Amniotic stem cell (primary cell): ENCODE data around the gene CDCA8.

ENCODE experiments used
- DNase-seq: peaks from one replicate; lab custom pipeline; 2025; lab: John Stamatoyannopoulos, UW

CDCA8 gene

GRCh38 chr1:37692078-37692833 is at the start of gene CDCA8:
TSS of gene CDCA8 (plus strand) at chr1:37692516. CDS start at chr1:37692691, 175 bp downstream.
- DNase-seq: peak; percentile 93

GRCh38 chr1:37647281-37647680 is 45.0 kb upstream of the CDCA8 start:
- DNase-seq: no peak

DNA sequence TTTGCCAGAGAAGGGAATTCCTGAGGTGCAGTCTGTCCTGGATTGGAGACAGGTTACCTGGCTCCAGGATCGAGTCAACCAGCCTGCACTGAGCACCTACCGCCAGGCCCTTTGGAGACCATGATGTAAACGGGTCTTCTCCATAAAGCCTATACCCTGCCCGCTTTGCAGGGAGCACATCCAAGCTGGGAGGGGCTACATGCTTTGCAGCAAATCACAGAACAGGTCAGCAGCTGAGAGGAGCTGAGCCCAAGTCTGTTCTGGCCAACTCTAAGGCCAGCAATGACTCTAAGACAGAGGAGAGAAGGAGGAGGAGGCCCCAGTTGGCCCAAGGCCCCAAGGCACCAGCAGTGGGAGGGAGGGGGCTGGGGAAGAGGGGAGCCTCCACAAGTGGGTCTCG is 42.1 kb upstream of the CDCA8 start:
- DNase-seq: no peak

DNA sequence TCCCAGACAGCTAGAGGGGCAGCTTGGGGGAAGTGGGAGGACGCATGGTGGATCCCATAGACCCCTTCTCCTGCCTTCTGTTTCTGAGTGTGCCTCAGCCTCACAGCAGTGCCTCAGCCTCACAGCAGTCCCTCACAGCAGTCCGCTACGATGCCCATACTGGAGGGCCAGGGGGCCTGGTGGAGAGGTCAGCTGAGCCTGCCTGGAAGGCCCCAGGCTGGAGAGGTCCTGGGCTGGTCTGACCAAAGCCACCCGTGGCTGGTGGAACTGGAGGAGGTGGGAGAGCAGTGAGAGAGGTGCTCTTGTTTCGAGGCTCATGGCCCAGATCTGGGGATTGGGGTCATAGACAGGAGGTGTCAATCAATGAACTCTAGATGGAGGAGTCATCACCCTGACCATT is 41.6 kb upstream of the CDCA8 start:
- DNase-seq: no peak

DNA sequence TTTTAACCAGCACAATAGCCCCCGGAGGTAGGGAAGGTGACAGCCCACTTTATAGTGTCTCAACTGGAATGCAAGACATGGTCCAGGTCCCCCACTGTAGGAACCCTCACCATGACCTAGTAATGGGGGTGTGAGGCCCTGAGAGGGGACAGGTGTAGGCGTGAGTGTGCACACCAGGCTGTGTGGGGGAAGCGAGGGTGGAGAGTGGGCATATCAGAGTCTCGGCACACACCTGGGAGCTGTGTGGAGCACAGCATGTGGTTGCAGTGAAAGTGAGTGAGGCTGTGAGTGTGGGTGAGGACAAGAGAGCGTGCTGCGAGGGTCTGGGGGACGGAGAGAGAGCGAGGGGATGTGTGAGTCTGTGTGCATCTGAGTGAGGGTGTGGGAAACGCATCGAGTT is 40.5 kb upstream of the CDCA8 start:
- DNase-seq: no peak

DNA sequence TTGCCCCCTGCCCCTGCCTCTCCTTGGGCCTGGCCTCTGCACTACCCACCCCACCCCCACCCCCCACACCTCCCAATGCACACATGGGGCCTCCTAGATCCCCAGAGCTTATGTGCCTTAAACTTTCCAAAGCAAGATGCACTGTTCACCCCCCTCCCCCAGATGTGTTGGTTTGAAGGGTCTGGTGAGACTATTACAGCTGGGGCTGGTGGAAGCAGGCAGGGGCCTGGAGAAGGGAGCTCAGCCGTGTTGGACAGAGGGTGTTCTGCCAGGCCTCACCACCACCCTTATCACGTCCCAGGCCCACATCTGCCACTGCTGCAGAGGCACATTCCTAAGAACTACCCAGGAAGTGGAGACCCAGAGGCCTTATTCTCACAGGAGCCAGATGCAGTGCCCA is 39.3 kb upstream of the CDCA8 start:
- no peak for DNase-seq

GRCh38 chr1:37653906-37654305 is 38.4 kb upstream of the CDCA8 start:
- DNase-seq: no peak

- no peak for DNase-seq
These were observed 37.0 kb upstream of the CDCA8 start for GRCh38 chr1:37655274-37655673.

GRCh38 chr1:37656026-37656425 is 36.3 kb upstream of the CDCA8 start:
- DNase-seq: no peak

GRCh38 chr1:37656881-37657280 is 35.4 kb upstream of the CDCA8 start:
- DNase-seq: no peak

DNA sequence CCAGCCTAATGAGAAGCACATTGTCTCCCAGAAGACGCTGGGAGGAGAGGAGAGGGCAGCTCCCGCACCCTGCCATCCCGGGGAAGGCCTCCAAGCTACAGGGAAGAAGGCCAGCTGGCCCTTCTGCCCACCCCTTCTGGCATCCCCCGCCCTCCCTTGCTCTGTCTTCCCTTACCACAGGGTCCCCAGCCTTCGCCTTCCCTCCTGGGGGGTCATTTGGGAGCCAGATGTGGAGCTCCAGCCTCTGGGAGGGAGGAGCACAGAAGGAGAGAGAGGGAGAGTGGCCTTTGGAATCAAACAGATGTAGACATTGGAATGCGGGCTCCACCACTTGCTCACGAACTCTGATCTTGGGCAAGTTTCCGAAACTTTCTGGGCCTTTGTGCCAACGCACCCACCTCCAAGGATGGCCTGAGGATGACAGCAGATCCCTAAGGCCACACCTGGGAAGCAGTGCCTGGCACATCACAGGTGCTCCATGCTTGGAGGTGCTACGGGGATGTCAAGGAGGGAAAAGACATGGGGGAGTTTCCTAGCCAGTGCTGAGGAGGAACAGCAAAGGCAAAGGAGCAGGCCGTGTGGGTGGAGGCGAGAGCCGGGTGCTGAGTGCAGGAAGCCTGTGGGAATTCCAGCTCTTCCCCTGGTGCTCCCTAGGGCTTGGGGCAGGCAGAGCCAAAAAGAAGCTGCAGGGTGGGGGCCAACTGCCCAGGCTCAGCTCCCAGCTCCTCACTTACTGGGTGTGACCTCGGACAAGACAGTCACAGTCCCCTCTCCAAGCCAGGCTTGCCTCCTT is 34.5 kb upstream of the CDCA8 start:
- no peak for DNase-seq

- no peak for DNase-seq
These were observed 33.8 kb upstream of the CDCA8 start for GRCh38 chr1:37658486-37658885.

- no peak for DNase-seq
These were observed 31.7 kb upstream of the CDCA8 start for GRCh38 chr1:37660664-37661063.

- DNase-seq: no peak
These were observed 30.9 kb upstream of the CDCA8 start for GRCh38 chr1:37661401-37661800.

DNA sequence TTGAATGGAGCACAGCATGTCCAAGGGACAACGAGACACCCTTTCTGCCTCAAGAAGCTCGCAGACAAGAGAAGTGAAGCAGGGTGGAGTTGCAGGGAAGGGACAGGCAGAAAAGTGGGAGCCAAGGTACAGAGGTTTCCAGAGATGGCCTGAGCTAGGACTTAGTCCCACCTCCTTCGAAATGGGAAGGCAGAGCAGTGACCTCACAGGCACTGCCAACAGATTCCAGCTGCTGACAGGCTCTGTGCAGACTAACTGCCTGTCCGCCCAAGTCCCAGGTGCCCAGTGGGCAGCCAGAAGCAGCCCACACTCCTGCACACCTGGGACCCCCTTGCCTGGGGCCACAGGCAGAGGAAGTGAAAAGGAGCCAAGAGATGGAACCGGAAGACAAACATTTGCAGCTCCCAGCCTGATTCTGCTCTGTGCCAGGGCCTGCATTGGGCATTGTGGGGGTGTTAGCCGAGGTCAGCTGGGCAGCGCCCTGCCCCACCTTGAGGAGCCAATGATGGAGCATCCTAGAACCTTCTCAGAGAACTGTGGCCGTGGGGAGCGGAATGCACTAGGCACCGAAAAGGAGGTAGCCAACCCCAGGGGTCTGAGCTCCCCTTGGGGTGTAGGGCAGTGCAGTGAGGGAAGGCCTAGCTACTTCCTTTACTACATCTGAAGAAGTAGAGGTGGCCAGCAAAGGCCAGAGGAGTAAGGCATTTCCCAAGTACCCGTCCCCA is 30.1 kb upstream of the CDCA8 start:
- DNase-seq: no peak

DNA sequence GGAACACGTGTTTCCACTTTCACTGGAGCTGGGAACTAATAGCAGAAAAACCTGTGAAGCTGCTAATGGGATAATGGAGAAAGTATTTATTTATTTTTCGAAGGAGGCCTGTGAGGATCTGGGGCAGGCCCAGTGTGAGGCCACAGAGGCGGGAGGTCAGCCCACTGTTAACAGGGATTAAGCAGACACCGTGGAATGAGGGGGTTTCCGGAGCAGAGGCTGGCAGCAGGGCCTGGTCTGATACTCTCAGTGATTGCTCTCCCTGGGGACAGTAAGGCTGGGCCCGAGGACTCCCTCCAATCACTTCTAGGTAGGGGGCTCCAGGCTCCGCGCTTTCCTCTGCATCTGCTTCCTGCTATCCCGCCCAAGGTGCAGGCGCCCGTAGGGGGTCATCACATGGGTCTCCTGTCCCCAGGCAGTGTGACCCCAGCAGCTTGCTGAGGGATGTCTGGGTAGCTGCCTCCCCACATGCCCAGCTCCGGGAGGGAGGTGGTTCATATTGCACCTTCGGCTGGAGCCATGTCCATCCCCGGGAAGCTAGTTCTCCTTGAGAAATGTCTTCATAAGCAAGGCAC is 28.8 kb upstream of the CDCA8 start:
- no peak for DNase-seq

DNA sequence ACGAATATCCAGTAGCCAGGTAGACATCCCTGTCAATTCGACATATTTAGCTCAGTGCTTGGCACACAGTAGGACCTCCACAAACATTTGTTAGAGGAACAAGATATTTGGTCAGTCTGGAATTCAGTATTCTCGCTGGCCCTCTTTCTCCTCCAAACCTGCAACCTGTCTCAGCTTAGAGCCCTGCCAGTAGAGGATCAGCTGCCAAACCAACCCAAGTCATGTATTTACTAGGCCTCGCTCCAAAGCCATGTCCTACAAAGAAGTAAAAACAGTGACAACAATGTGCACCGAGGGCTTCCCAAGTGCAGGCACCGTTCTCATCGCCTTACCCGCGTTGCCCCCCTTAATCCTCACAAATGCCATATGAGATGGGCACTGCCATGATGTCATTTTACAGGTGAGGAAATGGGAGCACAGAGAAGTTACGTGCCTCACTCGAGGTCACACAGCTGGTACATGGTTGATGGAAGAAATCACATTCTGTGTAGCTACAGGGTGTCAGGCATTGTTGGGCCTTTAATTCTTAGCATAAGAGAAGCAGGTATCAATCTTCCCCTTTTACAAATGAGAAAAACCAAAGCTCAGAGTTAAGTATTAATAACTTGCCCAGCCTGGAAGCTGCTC is 26.0 kb upstream of the CDCA8 start:
- DNase-seq: no peak

- no peak for DNase-seq
These were observed 25.2 kb upstream of the CDCA8 start for GRCh38 chr1:37667023-37667671.

DNA sequence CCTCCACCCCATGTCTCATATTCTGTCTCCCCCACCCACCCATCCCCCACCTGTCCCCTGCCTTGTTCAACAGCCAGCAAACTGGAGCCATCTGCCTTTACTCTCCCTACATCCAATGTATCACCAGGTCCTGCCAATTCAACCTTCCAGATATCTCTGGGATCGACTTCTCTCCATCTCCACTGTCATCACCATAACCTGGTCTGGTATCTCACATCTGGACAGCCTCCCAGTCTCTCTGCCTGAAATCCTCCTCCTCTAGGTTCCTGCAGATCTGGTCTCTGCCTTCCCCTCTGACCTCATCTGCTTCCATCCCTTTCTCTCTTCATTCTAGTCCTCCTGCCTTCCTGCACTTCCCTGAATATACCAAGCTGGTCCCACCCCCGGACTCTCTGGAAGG is 22.2 kb upstream of the CDCA8 start:
- DNase-seq: no peak

DNA sequence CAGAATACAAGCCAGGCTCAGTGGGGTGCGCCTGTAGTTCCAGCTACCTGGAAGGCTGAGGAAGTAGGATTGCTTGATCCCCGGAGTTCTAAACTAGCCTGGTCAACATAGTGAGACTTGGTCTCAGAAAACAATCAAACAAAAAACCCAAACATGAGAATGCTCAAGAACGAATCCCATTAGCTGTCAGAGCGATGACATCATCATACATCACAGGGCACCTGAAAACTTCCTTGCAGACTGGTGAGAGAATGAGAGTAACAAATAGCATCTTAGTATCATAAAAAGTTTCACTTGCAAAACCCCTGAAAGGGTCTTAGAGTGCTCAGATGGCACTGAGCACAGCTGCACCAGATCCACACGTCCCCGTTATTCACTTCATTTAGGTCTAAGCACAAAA is 21.1 kb upstream of the CDCA8 start:
- DNase-seq: no peak

DNA sequence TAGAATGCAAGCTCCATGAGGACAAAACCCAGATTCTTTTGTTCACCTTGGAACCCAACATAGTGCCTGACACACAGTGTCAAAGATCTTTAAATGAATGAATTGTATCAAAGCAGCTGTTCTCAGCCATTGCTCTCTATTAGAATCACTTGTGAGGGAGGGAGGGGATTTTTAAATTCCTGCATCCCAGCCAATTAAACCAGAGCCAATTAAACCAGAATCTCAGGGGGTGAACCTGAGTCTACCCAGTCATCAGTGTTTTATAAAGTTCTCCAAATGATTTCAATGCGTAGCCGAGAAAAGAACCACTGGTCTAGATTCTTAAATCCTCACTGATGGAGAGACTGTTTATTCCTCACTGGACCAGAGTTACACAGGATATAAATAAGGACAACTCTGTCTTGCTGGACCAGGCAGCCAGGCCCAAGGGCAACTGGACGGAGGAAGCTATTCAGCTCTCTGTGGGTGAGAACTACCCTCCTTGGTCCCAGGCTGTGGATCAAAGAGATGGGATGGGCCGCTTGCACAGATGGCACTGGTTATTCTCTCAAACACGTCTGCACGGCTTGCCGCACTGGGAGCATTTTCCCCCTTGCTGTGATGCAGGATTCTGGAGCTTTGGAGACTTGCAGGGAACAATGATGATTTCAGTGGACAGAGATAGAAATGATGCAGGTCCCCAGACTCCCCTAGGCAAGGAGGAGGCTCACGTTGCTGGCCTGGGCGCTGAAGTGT is 20.0 kb upstream of the CDCA8 start:
- no peak for DNase-seq
